ENCODE measurements around the gene HJV.

The HJV gene

DNA sequence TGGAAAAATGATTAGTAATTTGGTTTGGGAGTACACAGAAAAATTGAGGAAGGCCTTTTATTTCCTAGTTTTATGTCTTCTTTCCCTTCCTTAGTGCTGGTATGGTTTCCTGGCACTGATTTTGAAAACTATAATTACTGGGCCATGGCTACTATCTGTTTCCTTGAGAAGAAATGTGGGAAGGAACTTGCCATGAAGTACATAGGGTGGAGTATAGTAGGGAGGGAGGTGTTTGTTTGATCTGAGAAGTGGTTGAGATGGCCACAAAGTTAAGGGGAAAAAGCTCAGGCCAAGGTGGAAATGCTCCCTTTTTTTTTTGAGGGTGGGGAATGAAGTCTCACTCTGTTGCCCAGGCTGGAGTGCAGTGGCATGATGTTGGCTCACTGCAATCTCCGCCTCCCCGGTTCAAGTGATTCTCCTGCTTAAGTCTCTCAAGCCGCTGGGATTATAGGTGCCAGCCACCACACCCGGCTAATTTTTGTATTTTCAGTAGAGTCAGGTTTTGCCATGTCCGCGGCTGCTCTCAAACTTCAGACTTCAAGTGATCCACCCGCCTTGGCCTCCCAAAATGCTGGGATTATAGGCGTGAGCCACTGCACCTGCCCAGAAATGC lies 11.3 kb downstream of the HJV start:
- FAIRE-seq, result no peak
- no peak for DNase-seq (ENCODE audit: insufficient read length, low spot score)
- no peak for TF ChIP-seq POU2F2 (IDR thresholded peaks at IDR 0.05; ENCODE audit: low read depth, low read length)

- TF ChIP-seq SPI1 (IDR thresholded peaks at IDR 0.05; ENCODE audit: low read depth, low read length) (no peak), TAF1 (IDR thresholded peaks at IDR 0.05; ENCODE audit: low read depth, low read length) (no peak), POU2F2 (IDR thresholded peaks at IDR 0.05; ENCODE audit: low read depth, low read length) (no peak), PAX5 (IDR thresholded peaks at IDR 0.05; ENCODE audit: insufficient read depth, low read length, severe bottlenecking) (no peak), POLR2A (IDR thresholded peaks at IDR 0.05; ENCODE audit: low read depth, low read length) (no peak), POLR2AphosphoS5 (IDR thresholded peaks at IDR 0.05; ENCODE audit: low read depth, low read length) (no peak)
- no peak for DNase-seq (ENCODE audit: insufficient read length, low spot score)
- FAIRE-seq, result no peak
Observed at GRCh38 chr1:146007489-146008133, 13.9 kb downstream of the HJV start.

GRCh38 chr1:146001709-146002108 lies 19.8 kb downstream of the HJV start:
- TF ChIP-seq SPI1 (IDR thresholded peaks at IDR 0.05; ENCODE audit: low read depth, low read length), result no peak
- no peak for TF ChIP-seq POU2F2 (IDR thresholded peaks at IDR 0.05; ENCODE audit: low read depth, low read length)
- no peak for TF ChIP-seq PAX5 (IDR thresholded peaks at IDR 0.05; ENCODE audit: insufficient read depth, low read length, severe bottlenecking)
- no peak for TF ChIP-seq TAF1 (IDR thresholded peaks at IDR 0.05; ENCODE audit: low read depth, low read length)
- TF ChIP-seq POLR2AphosphoS5 (IDR thresholded peaks at IDR 0.05; ENCODE audit: low read depth, low read length), result no peak
- TF ChIP-seq POLR2A (IDR thresholded peaks at IDR 0.05; ENCODE audit: low read depth, low read length), result no peak
- DNase-seq (ENCODE audit: insufficient read length, low spot score) (no peak), FAIRE-seq (no peak)

- DNase-seq (ENCODE audit: insufficient read length, low spot score) (no peak), FAIRE-seq (no peak)
- TF ChIP-seq POU2F2 (IDR thresholded peaks at IDR 0.05; ENCODE audit: low read depth, low read length) (no peak), PAX5 (IDR thresholded peaks at IDR 0.05; ENCODE audit: insufficient read depth, low read length, severe bottlenecking) (no peak), TAF1 (IDR thresholded peaks at IDR 0.05; ENCODE audit: low read depth, low read length) (no peak), POLR2AphosphoS5 (IDR thresholded peaks at IDR 0.05; ENCODE audit: low read depth, low read length) (no peak), SPI1 (IDR thresholded peaks at IDR 0.05; ENCODE audit: low read depth, low read length) (no peak), POLR2A (IDR thresholded peaks at IDR 0.05; ENCODE audit: low read depth, low read length) (no peak)
Observed at GRCh38 chr1:145999321-146000024, 22.1 kb downstream of the HJV start.

- FAIRE-seq, result no peak
- no peak for DNase-seq (ENCODE audit: insufficient read length, low spot score)
- TF ChIP-seq TAF1 (IDR thresholded peaks at IDR 0.05; ENCODE audit: low read depth, low read length) (no peak), POLR2AphosphoS5 (IDR thresholded peaks at IDR 0.05; ENCODE audit: low read depth, low read length) (no peak), SPI1 (IDR thresholded peaks at IDR 0.05; ENCODE audit: low read depth, low read length) (no peak), POU2F2 (IDR thresholded peaks at IDR 0.05; ENCODE audit: low read depth, low read length) (no peak), POLR2A (IDR thresholded peaks at IDR 0.05; ENCODE audit: low read depth, low read length) (no peak), PAX5 (IDR thresholded peaks at IDR 0.05; ENCODE audit: insufficient read depth, low read length, severe bottlenecking) (no peak)
Observed at GRCh38 chr1:145997718-145998023, 23.9 kb downstream of the HJV start.

- DNase-seq (ENCODE audit: insufficient read length, low spot score) (peak; percentile 37), FAIRE-seq (peak; percentile 38)
- TF ChIP-seq SPI1 (IDR thresholded peaks at IDR 0.05; ENCODE audit: low read depth, low read length) (peak; percentile 49; the same call in 1 of the 2 replicates), POU2F2 (IDR thresholded peaks at IDR 0.05; ENCODE audit: low read depth, low read length) (peak; percentile 57; the same call in 1 of the 2 replicates), POLR2A (IDR thresholded peaks at IDR 0.05; ENCODE audit: low read depth, low read length) (peak; percentile 88), POLR2AphosphoS5 (IDR thresholded peaks at IDR 0.05; ENCODE audit: low read depth, low read length) (peak; percentile 81), PAX5 (IDR thresholded peaks at IDR 0.05; ENCODE audit: insufficient read depth, low read length, severe bottlenecking) (no peak), TAF1 (IDR thresholded peaks at IDR 0.05; ENCODE audit: low read depth, low read length) (peak; percentile 70; the same call in 1 of the 2 replicates)
Observed at GRCh38 chr1:145997016-145997717, 24.4 kb downstream of the HJV start.

- TF ChIP-seq TAF1 (IDR thresholded peaks at IDR 0.05; ENCODE audit: low read depth, low read length), result peak; percentile 83
- TF ChIP-seq POU2F2 (IDR thresholded peaks at IDR 0.05; ENCODE audit: low read depth, low read length), result peak; percentile 50
- peak; percentile 15; the same call in 1 of the 2 replicates for TF ChIP-seq SPI1 (IDR thresholded peaks at IDR 0.05; ENCODE audit: low read depth, low read length)
- peak; percentile 99 for TF ChIP-seq POLR2AphosphoS5 (IDR thresholded peaks at IDR 0.05; ENCODE audit: low read depth, low read length)
- peak; percentile 100 for TF ChIP-seq POLR2A (IDR thresholded peaks at IDR 0.05; ENCODE audit: low read depth, low read length)
- no peak for TF ChIP-seq PAX5 (IDR thresholded peaks at IDR 0.05; ENCODE audit: insufficient read depth, low read length, severe bottlenecking)
- peak; percentile 92 for FAIRE-seq
- DNase-seq (ENCODE audit: insufficient read length, low spot score), result peak; percentile 87
Observed at GRCh38 chr1:145996433-145997015, 25.0 kb downstream of the HJV start, which contains the start of gene TXNIP. Gene TXNIP (minus strand): TSS chr1:145996579. CDS start chr1:145996266, 313 bp downstream.

- FAIRE-seq (peak; percentile 23), DNase-seq (ENCODE audit: insufficient read length, low spot score) (no peak)
Observed at GRCh38 chr1:145995964-145996432, 25.5 kb downstream of the HJV start.

More at GRCh38 chr1:145995964-145996432, 25.5 kb downstream of the HJV start:
- TF ChIP-seq TAF1 (IDR thresholded peaks at IDR 0.05; ENCODE audit: low read depth, low read length) (no peak), POU2F2 (IDR thresholded peaks at IDR 0.05; ENCODE audit: low read depth, low read length) (no peak), SPI1 (IDR thresholded peaks at IDR 0.05; ENCODE audit: low read depth, low read length) (no peak), PAX5 (IDR thresholded peaks at IDR 0.05; ENCODE audit: insufficient read depth, low read length, severe bottlenecking) (no peak), POLR2A (IDR thresholded peaks at IDR 0.05; ENCODE audit: low read depth, low read length) (no peak), POLR2AphosphoS5 (IDR thresholded peaks at IDR 0.05; ENCODE audit: low read depth, low read length) (no peak; the same call in none of the 2 replicates)

Measured in GM12891 (cell line).